ENCODE measurements around the gene EDAR. TPM values are rescaled to one million over a fixed set of nuclear protein-coding genes. Genes with fewer than 3 reads are reported as not detected.

The EDAR gene
- total RNA-seq, 1 donor from 2014 or later = not detected

DNA sequence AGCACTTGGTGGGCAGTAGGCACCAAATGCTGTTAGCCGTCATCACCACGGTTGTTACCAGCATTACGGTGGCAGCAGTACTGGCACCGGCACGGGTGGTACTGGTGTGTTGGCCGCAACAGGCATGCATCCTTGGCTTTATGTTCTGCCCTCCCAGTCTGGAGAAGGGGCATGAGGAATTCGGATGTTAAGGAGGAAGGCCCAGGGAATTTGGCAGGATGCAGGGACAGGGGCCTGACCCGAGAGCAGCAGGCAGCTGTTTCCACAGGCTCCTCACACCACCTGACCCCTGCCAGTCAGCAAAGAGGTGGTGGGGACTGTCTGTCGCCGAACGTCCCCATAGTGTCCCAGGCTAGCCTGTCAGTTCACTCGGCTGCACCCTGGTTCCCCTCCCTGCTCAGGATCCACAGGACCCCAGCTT, 79.0 kb downstream of the EDAR start:
- Mint-ChIP-seq H3K27me3 (ENCODE audit: low read depth) (no peaks in the 10 kb centered on the region), H3K4me1 (no peaks in the 10 kb centered on the region), H3K9me3 (no peaks in the 10 kb centered on the region), H3K36me3 (ENCODE audit: low read depth) (no peaks in the 10 kb centered on the region), H3K4me3 (no peak overlapping the region), H3K27ac (ENCODE audit: unreplicated experiment) (no peak overlapping the region)
- TF ChIP-seq CTCF (conservative IDR thresholded peaks at IDR 0.05) = no peak
- DNase-seq (ENCODE audit: low read depth, low spot score) = no peak

DNA sequence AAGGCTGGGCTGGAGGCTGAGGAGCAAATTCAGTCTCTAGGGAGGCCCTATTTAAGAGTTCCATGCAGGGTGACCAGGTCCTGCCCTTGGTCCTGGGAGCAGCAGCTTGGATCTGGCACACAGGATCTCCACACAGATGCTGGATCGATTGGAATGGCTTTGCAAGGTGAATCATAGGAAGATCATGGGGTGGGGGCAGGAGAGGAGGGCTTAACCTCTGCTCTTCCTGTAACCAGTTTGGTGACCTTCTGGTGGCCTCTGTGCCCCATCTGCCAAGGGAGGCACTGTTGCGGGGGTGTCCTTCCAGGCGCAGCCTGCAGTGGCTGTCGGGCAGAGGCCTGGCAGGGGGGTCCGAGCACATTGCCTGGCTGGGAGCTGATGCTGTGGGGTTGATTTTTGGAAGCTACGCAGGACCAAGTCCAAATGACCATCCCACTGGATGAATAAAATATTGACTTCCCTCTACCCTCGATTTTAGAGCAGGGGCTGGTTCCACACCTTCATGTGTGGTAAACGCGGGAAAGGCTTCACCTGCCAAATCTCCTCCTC, 79.7 kb downstream of the EDAR start:
- no peak overlapping the region for H3K4me3 Mint-ChIP-seq
- H3K9me3 Mint-ChIP-seq = no peaks in the 10 kb centered on the region
- H3K36me3 Mint-ChIP-seq (ENCODE audit: low read depth) = no peaks in the 10 kb centered on the region
- TF ChIP-seq CTCF (conservative IDR thresholded peaks at IDR 0.05) = no peak
- H3K27ac Mint-ChIP-seq (ENCODE audit: unreplicated experiment) = peak overlapping the region; percentile 93
- H3K4me1 Mint-ChIP-seq = no peaks in the 10 kb centered on the region
- DNase-seq (ENCODE audit: low read depth, low spot score) = no peak
- no peaks in the 10 kb centered on the region for H3K27me3 Mint-ChIP-seq (ENCODE audit: low read depth)

DNA sequence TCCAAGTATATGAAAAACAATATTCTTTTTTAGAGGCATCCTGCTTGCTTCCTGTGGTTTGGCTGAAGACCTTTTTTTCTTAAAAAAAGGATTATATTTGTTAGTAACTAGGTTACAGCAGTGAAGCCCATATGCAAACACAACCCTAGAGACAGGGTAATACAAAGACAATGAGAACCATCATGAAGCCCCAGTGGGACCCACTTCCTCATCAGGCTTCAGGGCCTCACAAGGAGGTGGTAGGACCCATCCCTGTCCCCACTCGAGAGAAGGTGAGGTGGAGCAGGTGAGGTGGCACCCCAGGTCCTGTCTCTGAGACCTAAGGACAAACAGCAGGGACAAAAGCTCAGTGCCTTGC, 80.3 kb downstream of the EDAR start:
- TF ChIP-seq CTCF (conservative IDR thresholded peaks at IDR 0.05) = no peak
- H3K27me3 Mint-ChIP-seq (ENCODE audit: low read depth) = no peaks in the 10 kb centered on the region
- no peak overlapping the region for H3K27ac Mint-ChIP-seq (ENCODE audit: unreplicated experiment)
- H3K36me3 Mint-ChIP-seq (ENCODE audit: low read depth) = no peaks in the 10 kb centered on the region
- H3K4me1 Mint-ChIP-seq = no peaks in the 10 kb centered on the region
- H3K9me3 Mint-ChIP-seq = no peaks in the 10 kb centered on the region
- no peak overlapping the region for H3K4me3 Mint-ChIP-seq
- no peak for DNase-seq (ENCODE audit: low read depth, low spot score)

DNA sequence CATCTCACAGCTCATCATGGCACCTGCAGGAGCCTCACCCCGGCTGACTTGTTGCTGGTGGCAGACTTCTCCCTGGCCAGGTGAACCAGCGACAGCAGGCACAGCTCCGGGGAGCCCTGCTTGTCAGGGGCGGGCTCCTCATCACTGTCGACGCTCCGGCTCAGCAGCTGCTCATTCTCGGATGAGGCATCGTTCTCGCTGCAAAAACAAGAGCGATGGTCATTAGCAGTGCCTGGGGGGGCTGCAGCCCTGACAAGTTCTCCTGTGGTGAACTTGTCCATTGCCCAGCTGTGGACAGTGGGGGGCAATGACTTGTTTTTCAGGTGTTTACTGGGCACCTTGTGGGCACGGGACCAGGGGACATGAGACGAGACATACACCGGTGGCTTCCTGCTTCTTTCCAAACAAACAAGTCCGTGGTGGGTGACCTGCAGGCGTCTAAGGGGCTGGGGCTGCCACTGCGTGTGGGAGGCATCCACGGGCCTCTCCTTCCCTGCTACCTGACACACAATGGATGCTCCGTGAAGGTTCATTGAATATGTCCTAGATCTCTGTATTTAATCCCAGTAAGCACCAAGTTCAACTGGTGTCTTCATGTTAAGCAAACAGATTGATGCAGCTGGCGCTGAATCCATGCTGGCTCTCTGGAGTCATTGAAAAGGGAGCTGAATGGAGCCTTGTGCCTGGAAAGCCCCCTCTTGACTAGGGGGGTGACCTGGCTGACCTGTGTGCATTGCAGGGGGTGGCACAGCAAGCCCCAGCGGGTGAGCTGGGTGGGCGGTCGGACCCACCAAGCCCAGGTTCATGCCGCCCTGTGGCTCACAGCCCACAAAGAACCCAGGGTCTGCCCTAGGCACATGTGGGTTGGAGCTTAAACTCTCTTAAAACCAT, 81.0 kb downstream of the EDAR start:
- Mint-ChIP-seq H3K9me3 (no peaks in the 10 kb centered on the region), H3K27ac (ENCODE audit: unreplicated experiment) (no peak overlapping the region), H3K4me3 (no peak overlapping the region), H3K36me3 (ENCODE audit: low read depth) (no peaks in the 10 kb centered on the region), H3K4me1 (no peaks in the 10 kb centered on the region), H3K27me3 (ENCODE audit: low read depth) (no peaks in the 10 kb centered on the region)
- no peak for DNase-seq (ENCODE audit: low read depth, low spot score)
- TF ChIP-seq CTCF (conservative IDR thresholded peaks at IDR 0.05) = no peak

DNA sequence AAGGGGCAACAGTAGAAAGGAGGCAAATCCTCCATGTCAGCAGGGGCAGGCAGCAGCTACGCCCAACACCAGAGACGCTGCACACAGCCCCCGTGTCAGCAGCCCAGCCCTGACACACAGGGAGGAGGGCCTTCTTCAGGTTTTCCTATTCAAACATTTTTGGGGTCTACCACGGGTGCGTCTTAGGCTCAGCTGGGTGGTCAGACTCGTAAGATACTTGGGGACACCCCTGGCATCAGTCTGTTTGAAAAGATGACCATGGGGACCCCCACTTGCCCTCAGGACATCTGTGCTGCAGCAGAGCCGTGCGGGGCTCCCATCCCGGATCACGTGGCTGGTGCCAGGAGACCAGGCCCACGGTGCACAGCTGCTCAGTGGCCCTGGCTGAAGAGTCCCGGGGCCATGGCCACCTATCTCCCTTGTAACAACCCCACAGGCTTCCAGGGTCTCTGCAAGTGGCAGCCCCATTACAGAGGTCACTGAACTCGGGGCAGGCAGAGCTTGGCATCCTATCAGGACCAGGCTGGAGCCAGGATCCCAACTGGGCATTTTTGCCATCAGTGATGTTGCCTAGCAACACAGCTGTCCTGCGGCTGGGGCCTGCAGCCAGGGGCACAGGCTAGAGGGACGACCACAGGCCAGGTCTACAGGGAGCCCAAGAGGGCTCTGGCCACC, 82.5 kb downstream of the EDAR start:
- Mint-ChIP-seq H3K36me3 (ENCODE audit: low read depth) (peaks cover 3% of the 10 kb centered on the region), H3K27ac (ENCODE audit: unreplicated experiment) (no peak overlapping the region), H3K4me1 (no peaks in the 10 kb centered on the region), H3K9me3 (peaks cover 3% of the 10 kb centered on the region), H3K4me3 (no peak overlapping the region), H3K27me3 (ENCODE audit: low read depth) (no peaks in the 10 kb centered on the region)
- no peak for DNase-seq (ENCODE audit: low read depth, low spot score)
- TF ChIP-seq CTCF (conservative IDR thresholded peaks at IDR 0.05) = no peak

All from neural crest cell (in vitro differentiated cells).